IMR-90 (cell line): ENCODE data around the gene FAS. TPM values are rescaled to one million over a fixed set of nuclear protein-coding genes. Genes with fewer than 3 reads are reported as not detected.
A peak's percentile ranks its signal among the peaks of the same experiment; 100 is the strongest.

ENCODE experiments used
- ATAC-seq: fragments of 200-7000 bp; cut with Tn5 transposase; 2 replicates; pipeline ENCODE4 v1.9.1; 2020; ENCODE audit warnings: low read depth, mild to moderate bottlenecking, moderate library complexity
- BruUV-seq: library from RNA; stranded (reverse); fragments of 400-500 nt; replicated peaks from 2 replicates; lab custom pipeline; 2021; lab: Mats Ljungman, UMichigan
- CTCF ChIA-PET: fragments of 300-600 bp; formaldehyde crosslinking; extraction: SDS; loops from one replicate; lab custom pipeline; 2021; ENCODE audit warnings: antibody characterized with exemption; lab: Yijun Ruan, JAX
- POLR2A ChIA-PET: fragments of 300-600 bp; sonication (Branson Sonifier 250); formaldehyde crosslinking; loops from one replicate; lab custom pipeline; 2022; ENCODE audit warnings: antibody characterized with exemption; ENCODE audit not compliant: unreplicated experiment; lab: Charles Lee
- DNase-seq: peaks from one replicate; pipeline ENCODE4 v3.0.0; 2013
- H2AFZ ChIP-seq: replicated peaks from 2 replicates; pipeline ENCODE3; 2013; ENCODE audit warnings: low read length, mild to moderate bottlenecking; ENCODE audit not compliant: poor library complexity
- H2AK5ac ChIP-seq: 2 replicates; pipeline ENCODE4 v1.6.1; 2013; ENCODE audit warnings: low read depth, low read length, inconsistent platforms
- H2AK9ac ChIP-seq: replicated peaks from 2 replicates; pipeline ENCODE3; 2013; ENCODE audit warnings: mild to moderate bottlenecking, low read depth, low read length, moderate library complexity; ENCODE audit not compliant: poor library complexity
- H2BK120ac ChIP-seq: 2 replicates; pipeline ENCODE4 v1.6.1; 2013; ENCODE audit warnings: low read depth, low read length, inconsistent platforms
- H2BK15ac ChIP-seq: 3 replicates; pipeline ENCODE4 v1.6.1; 2013; ENCODE audit warnings: low read depth, low read length, inconsistent platforms
- H2BK20ac ChIP-seq: 2 replicates; pipeline ENCODE4 v1.6.1; 2013; ENCODE audit warnings: low read depth, mild to moderate bottlenecking, inconsistent platforms, low read length, moderate library complexity
- H2BK5ac ChIP-seq: 2 replicates; pipeline ENCODE4 v1.6.1; 2013; ENCODE audit warnings: mild to moderate bottlenecking, low read depth, low read length, inconsistent platforms; ENCODE audit not compliant: poor library complexity, severe bottlenecking
- H3K14ac ChIP-seq: replicated peaks from 2 replicates; pipeline ENCODE4 v1.6.1; 2013; ENCODE audit warnings: low read depth, low read length, inconsistent platforms
- H3K18ac ChIP-seq: 2 replicates; pipeline ENCODE4 v1.6.1; 2013; ENCODE audit warnings: low read depth, low read length, control low read depth
- H3K23ac ChIP-seq: 2 replicates; pipeline ENCODE4 v1.6.1; 2013; ENCODE audit warnings: low read depth, low read length, inconsistent platforms
- H3K27ac ChIP-seq: 2 replicates; pipeline ENCODE4 v1.5.1; 2013; ENCODE audit warnings: mild to moderate bottlenecking, control low read depth, low read length; ENCODE audit not compliant: insufficient read depth
- H3K27me3 ChIP-seq: 2 replicates; pipeline ENCODE4 v1.6.1; 2013; ENCODE audit warnings: low read length; ENCODE audit not compliant: control insufficient read depth, insufficient read depth
- H3K36me3 ChIP-seq: 2 replicates; pipeline ENCODE4 v1.6.1; 2013; ENCODE audit warnings: low read length, mixed read lengths; ENCODE audit not compliant: control insufficient read depth, insufficient read depth
- H3K4ac ChIP-seq: 2 replicates; pipeline ENCODE4 v1.6.1; 2013; ENCODE audit warnings: low read depth, low read length, inconsistent platforms
- H3K4me1 ChIP-seq: 2 replicates; pipeline ENCODE4 v1.6.1; 2013; ENCODE audit warnings: low read length, mixed read lengths; ENCODE audit not compliant: control insufficient read depth, insufficient read depth
- H3K4me2 ChIP-seq: 2 replicates; pipeline ENCODE4 v1.6.1; 2013; ENCODE audit warnings: low read depth, mild to moderate bottlenecking, control low read depth, low read length, moderate library complexity
- H3K4me3 ChIP-seq: 2 replicates; pipeline ENCODE4 v1.5.1; 2013; ENCODE audit warnings: low read depth, mild to moderate bottlenecking, control low read depth, low read length, moderate library complexity; ENCODE audit not compliant: insufficient read depth
- H3K56ac ChIP-seq: 2 replicates; pipeline ENCODE4 v1.6.1; 2013; ENCODE audit warnings: low read length, inconsistent platforms; ENCODE audit not compliant: insufficient read depth; ENCODE audit errors: extremely low read depth
- H3K79me1 ChIP-seq, 2 experiments: 2 replicates each; pipeline ENCODE4 v1.6.1; 2013; ENCODE audit warnings: low read length in 2 of 2, inconsistent platforms in 1 of 2, low read depth in 1 of 2
- H3K9ac ChIP-seq: 2 replicates; pipeline ENCODE4 v1.6.1; 2013; ENCODE audit warnings: low read depth, low read length, control low read depth
- H3K9me1 ChIP-seq: 2 replicates; pipeline ENCODE4 v1.6.1; 2013; ENCODE audit warnings: low read length, inconsistent platforms; ENCODE audit not compliant: insufficient read depth
- H3K9me3 ChIP-seq: 2 replicates; pipeline ENCODE4 v1.6.1; 2013; ENCODE audit warnings: low read length; ENCODE audit not compliant: control insufficient read depth, insufficient read depth
- H4K20me1 ChIP-seq: 2 replicates; pipeline ENCODE4 v1.6.1; 2013; ENCODE audit warnings: low read length, inconsistent platforms; ENCODE audit not compliant: insufficient read depth
- H4K5ac ChIP-seq: 2 replicates; pipeline ENCODE4 v1.6.1; 2013; ENCODE audit warnings: mild to moderate bottlenecking, low read depth, low read length, control low read depth
- H4K8ac ChIP-seq, 2 experiments: 2 replicates each; pipeline ENCODE4 v1.6.1; 2013; ENCODE audit warnings: low read depth in 2 of 2, low read length in 2 of 2, control low read depth in 1 of 2, inconsistent platforms in 1 of 2
- H4K91ac ChIP-seq: 2 replicates; pipeline ENCODE4 v1.6.1; 2013; ENCODE audit warnings: low read depth, low read length, inconsistent platforms; ENCODE audit not compliant: insufficient read depth
- POLR2A ChIP-seq: IDR thresholded peaks from 2 replicates; pipeline ENCODE4 v1.6.1; 2012; ENCODE audit warnings: mild to moderate bottlenecking, low read depth, low read length
- WGBS, 2 experiments: methylation state at CpG; one replicate each; pipeline versions ENCODE4 v1.1.5 to v1.1.7; 2013; ENCODE audit warnings: missing lambda C conversion rate in 2 of 2; ENCODE audit not compliant: insufficient read length in 1 of 2; ENCODE audit errors: extremely low coverage in 2 of 2; 5-methylcytosine and 5-hydroxymethylcytosine counted together
- dilution Hi-C: fragments of 300-500 bp; cut with HindIII; formaldehyde crosslinking; loops from one replicate; pipeline ENCODE4 v1.14.3; 2018; ENCODE audit warnings: low sequenced_read_pairs; ENCODE audit not compliant: unreplicated experiment
- in situ Hi-C: fragments of 300-500 bp; cut with MboI; formaldehyde crosslinking; loops from 3 replicates; pipeline ENCODE4 v1.14.3; 2019; ENCODE audit warnings: low sequenced_read_pairs, inconsistent platforms, mixed read lengths
- intact Hi-C: fragments of 100-400 bp; cut with micrococcal nuclease; formaldehyde crosslinking; loops from 2 replicates; pipeline ENCODE4 v1.10.0; 2022
- polyA plus RNA-seq, 3 experiments: library from polyadenylated mRNA; depleted of rRNA; stranded (reverse); fragments of >200 nt; gene quantifications; 2 replicates each; pipeline ENCODE4 v1.2.3, GENCODE V29; 2012; ENCODE audit warnings: low replicate concordance in 1 of 3
- total RNA-seq: library from RNA; depleted of rRNA; stranded (reverse); fragments of >200 nt; gene quantifications from 2 replicates; pipeline ENCODE4 v1.2.3, GENCODE V29; 2012

FAS gene
- total and polyA plus RNA-seq, 2 of the 4 experiments (the other 2 are of a cell fraction) = 34.3 to 53.8 TPM

DNA sequence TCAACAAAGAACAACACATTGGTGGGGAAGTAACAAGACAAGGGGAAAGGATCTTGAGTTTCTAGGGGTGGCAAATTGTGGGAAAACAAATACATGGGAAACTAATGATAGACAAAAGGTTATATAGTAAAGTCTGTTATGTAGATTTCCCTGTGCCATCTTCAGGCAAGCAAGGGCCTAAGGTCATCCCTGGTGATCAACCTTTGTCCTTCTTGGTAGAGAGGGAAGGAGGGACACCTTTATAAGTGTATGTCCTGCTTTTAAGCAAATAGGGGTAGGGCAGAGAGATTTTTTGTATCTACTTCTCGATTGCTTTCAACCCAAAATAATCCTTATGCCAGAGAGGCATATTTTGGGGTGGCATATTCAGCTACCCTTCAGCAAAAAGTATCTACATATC lies 26.2 kb upstream of the FAS start:
- no peak overlapping the region for H3K18ac ChIP-seq
- peaks cover 8 to 45% of the 10 kb centered on the region in 2 experiments; a peak in 3 of 4 replicates for H3K79me1 ChIP-seq
- H3K4me1 ChIP-seq = peaks cover 12% of the 10 kb centered on the region
- no peak overlapping the region for H4K5ac ChIP-seq
- no peak overlapping the region for H3K4ac ChIP-seq
- H3K56ac ChIP-seq = no peak overlapping the region
- H3K4me3 ChIP-seq = no peak overlapping the region
- H4K8ac ChIP-seq = 0 out of 4 replicates have a peak overlapping the region, but pooled peaks of 1 of the 2 experiments have one; percentile 2
- H2AK9ac ChIP-seq = no peak overlapping the region
- no TSS peak for BruUV-seq
- H2AFZ ChIP-seq = no peak overlapping the region
- ATAC-seq (no peak), DNase-seq (no peak)
- no peak for TF ChIP-seq POLR2A
- no peaks in the 10 kb centered on the region for H3K9me3 ChIP-seq
- intact Hi-C loops = no loop called here
- H4K91ac ChIP-seq = no peak overlapping the region
- WGBS, 2 experiments = no CpG with 5 or more reads among the region's 1 CpG
- POLR2A ChIA-PET = no interaction called here
- in situ Hi-C loops = no loop called here
- H3K23ac ChIP-seq = no peak overlapping the region
- H3K9ac ChIP-seq = no peak overlapping the region
- no peak overlapping the region for H2BK5ac ChIP-seq
- H2BK20ac ChIP-seq = no peak overlapping the region
- H3K4me2 ChIP-seq = no peak overlapping the region
- H4K20me1 ChIP-seq = no peaks in the 10 kb centered on the region
- peaks cover 3% of the 10 kb centered on the region; the same call in 1 of the 2 replicates for H3K9me1 ChIP-seq
- no peak overlapping the region for H2AK5ac ChIP-seq
- no peak overlapping the region for H3K27ac ChIP-seq
- H3K14ac ChIP-seq = no peak overlapping the region
- H2BK15ac ChIP-seq = no peak overlapping the region
- no peaks in the 10 kb centered on the region for H3K27me3 ChIP-seq
- H2BK120ac ChIP-seq = no peak overlapping the region
- dilution Hi-C loops = no loop called here
- no peaks in the 10 kb centered on the region for H3K36me3 ChIP-seq
- CTCF ChIA-PET = interaction anchor here (0.6 kb wide), 1 partner anchor 120 kb away, joined by 4 read pairs; no protein-coding TSS in a partner anchor
